ENCODE results near the gene PCDHGB1. TPM values are rescaled to one million over a fixed set of nuclear protein-coding genes. Genes with fewer than 3 reads are reported as not detected.
A peak's percentile ranks its signal among the peaks of the same experiment; 100 is the strongest.
"Not testable (repeated sequence)": the region's sequence is repeated elsewhere in the genome, so short reads cannot be mapped to it uniquely, and the experiment has no call there.

The PCDHGB1 gene
- total RNA-seq, 2 donors from 2014 or later = 3.0 to 3.2 TPM

- ATAC-seq = peak; percentile 92 to 96
- DNase-seq; intact Hi-C loops (cut with DNase I): not testable (repeated sequence)
Measured at GRCh38 chr5:141397756-141398551, 48.1 kb downstream of the PCDHGB1 start, which contains the start of gene PCDHGB5. Gene PCDHGB5, plus strand, starts transcription at chr5:141397947. Its CDS starts 181 bp downstream, at chr5:141398128.

- DNase-seq (no peak), ATAC-seq (no peak)
- intact Hi-C loops (cut with DNase I) = no loop called here
Measured at GRCh38 chr5:141398608-141399007, 48.7 kb downstream of the PCDHGB1 start.

DNA sequence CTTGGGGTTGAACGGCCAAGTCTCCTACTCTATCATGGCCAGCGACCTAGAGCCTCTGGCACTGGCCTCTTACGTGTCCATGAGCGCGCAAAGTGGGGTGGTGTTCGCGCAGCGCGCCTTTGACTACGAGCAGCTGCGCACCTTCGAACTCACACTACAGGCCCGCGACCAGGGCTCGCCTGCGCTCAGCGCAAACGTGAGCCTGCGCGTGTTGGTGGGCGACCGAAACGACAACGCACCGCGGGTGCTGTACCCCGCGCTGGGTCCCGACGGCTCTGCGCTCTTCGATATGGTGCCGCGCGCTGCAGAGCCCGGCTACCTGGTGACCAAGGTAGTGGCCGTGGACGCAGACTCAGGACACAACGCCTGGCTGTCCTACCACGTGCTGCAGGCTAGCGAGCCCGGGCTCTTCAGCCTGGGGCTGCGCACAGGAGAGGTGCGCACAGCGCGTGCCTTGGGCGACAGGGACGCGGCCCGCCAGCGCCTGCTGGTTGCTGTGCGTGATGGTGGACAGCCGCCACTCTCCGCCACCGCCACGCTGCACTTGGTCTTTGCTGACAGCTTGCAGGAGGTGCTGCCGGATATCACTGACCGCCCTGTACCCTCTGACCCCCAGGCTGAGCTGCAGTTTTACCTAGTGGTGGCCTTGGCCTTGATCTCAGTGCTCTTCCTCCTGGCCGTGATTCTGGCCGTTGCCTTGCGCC is 49.8 kb downstream of the PCDHGB1 start:
- DNase-seq = no peak
- intact Hi-C loops (cut with DNase I) = loop anchor here in 1 of 2 donors (10.0 kb wide), 1 partner anchor 45 kb away; the partner anchor contains the start of genes PCDHGA4, PCDHGB1 and PCDHGB2
- ATAC-seq = no peak

Other genes with a start within 250 kb of the PCDHGB1 start
- gene PCDHB3, start 249.6 kb upstream of the PCDHGB1 start, total RNA-seq = 1 to 10 TPM; 1.3 to 1.9 TPM
- 1 to 10 TPM; 1.6 to 2.4 TPM for gene PCDHB4, start 228.3 kb upstream of the PCDHGB1 start, total RNA-seq
- gene PCDHB5, start 214.9 kb upstream of the PCDHGB1 start, total RNA-seq = 1 to 10 TPM; 2.7 to 3.1 TPM
- under 1 TPM; 0.71 to 0.86 TPM for gene PCDHB6, start 200.0 kb upstream of the PCDHGB1 start, total RNA-seq
- gene PCDHB7, start 177.5 kb upstream of the PCDHGB1 start, total RNA-seq = 1 to 10 TPM; 1.0 to 1.7 TPM
- gene PCDHB8, start 172.3 kb upstream of the PCDHGB1 start, total RNA-seq = 1 to 10 TPM; 2.6 to 6.1 TPM
- gene PCDHB16, start 167.7 kb upstream of the PCDHGB1 start, total RNA-seq = 1 to 10 TPM; 2.6 to 3.1 TPM
- gene PCDHB9, start 162.9 kb upstream of the PCDHGB1 start, total RNA-seq = 1 to 10 TPM; 2.5 to 4.3 TPM
- gene PCDHB10, start 157.7 kb upstream of the PCDHGB1 start, total RNA-seq = 1 to 10 TPM; 1.3 to 1.5 TPM
- 1 to 10 TPM; 1.8 to 3.3 TPM for gene PCDHB11, start 150.5 kb upstream of the PCDHGB1 start, total RNA-seq
- gene PCDHB12, start 141.4 kb upstream of the PCDHGB1 start, total RNA-seq = 1 to 10 TPM; 2.4 to 2.6 TPM
- gene PCDHB13, start 136.2 kb upstream of the PCDHGB1 start, total RNA-seq = 1 to 10 TPM; 3.5 to 5.3 TPM
- gene PCDHB14, start 126.8 kb upstream of the PCDHGB1 start, total RNA-seq = 1 to 10 TPM; 3.9 to 5.8 TPM
- gene PCDHB15, start 104.7 kb upstream of the PCDHGB1 start, total RNA-seq = 1 to 10 TPM; 4.5 to 5.7 TPM
- not detected for gene SLC25A2, start 46.0 kb upstream of the PCDHGB1 start, total RNA-seq
- gene TAF7, start 29.3 kb upstream of the PCDHGB1 start, total RNA-seq = 10 to 100 TPM; 86.3 to 93.5 TPM
- 1 to 10 TPM; 1.4 to 1.8 TPM for gene PCDHGA1, start 19.6 kb upstream of the PCDHGB1 start, total RNA-seq
- gene PCDHGA2, start 11.3 kb upstream of the PCDHGB1 start, total RNA-seq = 1 to 10 TPM; 4.5 to 7.3 TPM
- gene PCDHGA3, start 6.3 kb upstream of the PCDHGB1 start, total RNA-seq = 1 to 10 TPM; 5.0 to 5.8 TPM
- 1 to 10 TPM; 4.0 to 4.3 TPM for gene PCDHGA4, start 4.9 kb downstream of the PCDHGB1 start, total RNA-seq
- 1 to 10 TPM; 4.0 to 5.4 TPM for gene PCDHGB2, start 9.9 kb downstream of the PCDHGB1 start, total RNA-seq
- 1 to 10 TPM; 3.5 to 4.3 TPM for gene PCDHGA5, start 14.1 kb downstream of the PCDHGB1 start, total RNA-seq
- gene PCDHGB3, start 20.1 kb downstream of the PCDHGB1 start, total RNA-seq = 1 to 10 TPM; 3.9 to 4.6 TPM
- 1 to 10 TPM; 3.7 to 4.4 TPM for gene PCDHGA6, start 23.8 kb downstream of the PCDHGB1 start, total RNA-seq
- gene PCDHGA7, start 32.6 kb downstream of the PCDHGB1 start, total RNA-seq = 1 to 10 TPM; 3.2 to 3.5 TPM
- 1 to 10 TPM; 4.4 to 4.5 TPM for gene PCDHGB4, start 37.6 kb downstream of the PCDHGB1 start, total RNA-seq
- 1 to 10 TPM; 2.9 to 3.7 TPM for gene PCDHGA8, start 42.5 kb downstream of the PCDHGB1 start, total RNA-seq
- gene PCDHGB5, start 47.8 kb downstream of the PCDHGB1 start, total RNA-seq = 1 to 10 TPM; 6.4 to 7.7 TPM
- 1 to 10 TPM; 3.6 to 4.0 TPM for gene PCDHGA9, start 52.7 kb downstream of the PCDHGB1 start, total RNA-seq
- gene PCDHGB6, start 57.9 kb downstream of the PCDHGB1 start, total RNA-seq = 1 to 10 TPM; 4.9 to 5.2 TPM
- gene PCDHGA10, start 62.9 kb downstream of the PCDHGB1 start, total RNA-seq = 1 to 10 TPM; 3.3 to 4.6 TPM
- gene PCDHGB7, start 67.6 kb downstream of the PCDHGB1 start, total RNA-seq = 1 to 10 TPM; 7.6 to 8.8 TPM
- 1 to 10 TPM; 3.2 to 3.5 TPM for gene PCDHGA11, start 71.0 kb downstream of the PCDHGB1 start, total RNA-seq
- gene PCDHGA12, start 80.4 kb downstream of the PCDHGB1 start, total RNA-seq = 1 to 10 TPM; 4.5 to 6.5 TPM
- 10 to 100 TPM; 33.7 to 39.1 TPM for gene PCDHGC3, start 125.9 kb downstream of the PCDHGB1 start, total RNA-seq
- 1 to 10 TPM; 1.4 to 1.7 TPM for gene PCDHGC4, start 134.9 kb downstream of the PCDHGB1 start, total RNA-seq
- gene PCDHGC5, start 139.0 kb downstream of the PCDHGB1 start, total RNA-seq = 1 to 10 TPM in 1 of 2 donors, under 1 TPM in 1; 0.97 to 1.7 TPM